ENCODE results near the gene EIF2B1.

- no peak for TF ChIP-seq GABPA (IDR thresholded peaks at IDR 0.05; ENCODE audit: low read depth)
- TF ChIP-seq CTCF (IDR thresholded peaks at IDR 0.05; ENCODE audit: insufficient read depth, low read length), result no peak
- TF ChIP-seq REST (IDR thresholded peaks at IDR 0.05; ENCODE audit: insufficient replicate concordance, low read depth), result no peak
Observed at GRCh38 chr12:123614531-123614930, 19.0 kb downstream of the EIF2B1 start.

Measured in HL-60 (cell line).